Vagina (tissue), 2 donors: ENCODE measurements around the gene NEMP2. TPM values are rescaled to one million over a fixed set of nuclear protein-coding genes. Genes with fewer than 3 reads are reported as not detected.

Experiments used
- DNase-seq, 2 donors: peaks; one replicate each; pipeline ENCODE4 v3.0.0-alpha.2; 2017; ENCODE audit errors: extremely low spot score in 2 of 2
- H3K27ac ChIP-seq: fragments of 200-600 bp; sonication (generic); one replicate; pipeline ENCODE4 v1.5.1; 2019
- H3K27me3 ChIP-seq: fragments of 200-600 bp; sonication (generic); one replicate; pipeline ENCODE4 v1.5.1; 2019
- H3K36me3 ChIP-seq, 2 donors: fragments of 200-600 bp; sonication (generic); one replicate each; pipeline ENCODE4 v1.5.1; 2017 to 2019
- H3K4me1 ChIP-seq: fragments of 200-600 bp; sonication (generic); one replicate; pipeline ENCODE4 v1.5.1; 2019
- H3K4me3 ChIP-seq, 2 donors: fragments of 200-600 bp; sonication (generic); 1 replicate in 1 of 2; 2 replicates in 1 of 2; pipeline ENCODE4 v1.5.1; 2016 to 2019
- H3K9me3 ChIP-seq: fragments of 200-600 bp; sonication (generic); one replicate; pipeline ENCODE4 v1.5.1; 2019
- CTCF ChIP-seq, 3 experiments: fragments of 450-650 bp in 2 of 3; fragments of 200-600 bp in 1 of 3; sonication (generic) in 1 of 3; IDR thresholded peaks; one replicate each; pipeline ENCODE4 v1.5.1; 2017 to 2019; ENCODE audit warnings: antibody characterized with exemption in 3 of 3, mild to moderate bottlenecking in 2 of 3, moderate library complexity in 2 of 3
- POLR2A ChIP-seq, 2 donors: fragments of 450-650 bp; IDR thresholded peaks; one replicate each; pipeline ENCODE4 v1.6.1; 2017; ENCODE audit warnings: antibody characterized with exemption in 2 of 2, mild to moderate bottlenecking in 2 of 2, moderate library complexity in 2 of 2
- POLR2AphosphoS5 ChIP-seq, 2 donors: sonication (generic); formaldehyde crosslinking; IDR thresholded peaks; one replicate each; pipeline ENCODE4 v1.9.0; 2017; ENCODE audit warnings: antibody characterized with exemption in 2 of 2, mild to moderate bottlenecking in 2 of 2, low read depth in 1 of 2; ENCODE audit not compliant: insufficient read depth in 1 of 2
- intact Hi-C: fragments of 100-400 bp; cut with DNase I; formaldehyde crosslinking; loops from one replicate; pipeline ENCODE4 v1.15.1; 2023
- small RNA-seq: library from RNA; depleted of rRNA; stranded (forward); fragments of <200 nt; gene quantifications from one replicate; pipeline ENCODE3, GENCODE V24; 2016
- total RNA-seq: library from RNA; depleted of rRNA; stranded (reverse); fragments of >200 nt; gene quantifications from one replicate; pipeline ENCODE4 v1.2.3, GENCODE V29; 2016

Gene NEMP2
- total RNA-seq, 1 donor from 2014 or later: 2.2 TPM

GRCh38 chr2:190456833-190457232, 77.7 kb downstream of the NEMP2 start:
- DNase-seq: no peak
- intact Hi-C loops: no loop called here
- H3K9me3 ChIP-seq: no peaks in the 10 kb centered on the region
- no peak overlapping the region for H3K27ac ChIP-seq
- H3K27me3 ChIP-seq: no peaks in the 10 kb centered on the region
- H3K4me3 ChIP-seq: no peak overlapping the region
- TF ChIP-seq POLR2A (IDR thresholded peaks at IDR 0.05) (no peak), CTCF (IDR thresholded peaks at IDR 0.05) (no peak), POLR2AphosphoS5 (IDR thresholded peaks at IDR 0.05; ENCODE audit: insufficient read depth in 1 of 2, low read depth in 1 of 2) (no peak)
- peaks cover 0 to 6% of the 10 kb centered on the region in 2 donors for H3K36me3 ChIP-seq
- H3K4me1 ChIP-seq: no peaks in the 10 kb centered on the region

- no peak for DNase-seq
- intact Hi-C loops: no loop called here
- Histone ChIP-seq H3K27me3 (no peaks in the 10 kb centered on the region), H3K4me3 (no peak overlapping the region), H3K9me3 (no peaks in the 10 kb centered on the region), H3K36me3 (peaks cover 0 to 6% of the 10 kb centered on the region in 2 donors), H3K27ac (no peak overlapping the region), H3K4me1 (no peaks in the 10 kb centered on the region)
- TF ChIP-seq CTCF (IDR thresholded peaks at IDR 0.05) (no peak), POLR2A (IDR thresholded peaks at IDR 0.05) (no peak), POLR2AphosphoS5 (IDR thresholded peaks at IDR 0.05; ENCODE audit: insufficient read depth in 1 of 2, low read depth in 1 of 2) (no peak)
Measured at GRCh38 chr2:190455358-190456095, 79.0 kb downstream of the NEMP2 start.

- Histone ChIP-seq H3K4me3 (no peak overlapping the region), H3K9me3 (no peaks in the 10 kb centered on the region), H3K27me3 (no peaks in the 10 kb centered on the region), H3K27ac (no peak overlapping the region), H3K36me3 (peaks cover 0 to 6% of the 10 kb centered on the region in 2 donors), H3K4me1 (no peaks in the 10 kb centered on the region)
- intact Hi-C loops: no loop called here
- TF ChIP-seq CTCF (IDR thresholded peaks at IDR 0.05) (no peak), POLR2A (IDR thresholded peaks at IDR 0.05) (no peak), POLR2AphosphoS5 (IDR thresholded peaks at IDR 0.05; ENCODE audit: insufficient read depth in 1 of 2, low read depth in 1 of 2) (no peak)
- DNase-seq: no peak
Measured at GRCh38 chr2:190454795-190455194, 79.7 kb downstream of the NEMP2 start.

Small RNA genes within 50 kb of the gene (small RNA-seq; reads per million reads assigned to genes)
- not detected for gene RN7SKP179

Other genes with a start within 250 kb of the NEMP2 start
- 25.0 TPM for gene HIBCH, start 214.9 kb downstream of the NEMP2 start, total RNA-seq
- gene INPP1, start 191.1 kb downstream of the NEMP2 start, total RNA-seq: 20.4 TPM
- gene MFSD6, start 126.4 kb downstream of the NEMP2 start, total RNA-seq: 84.7 TPM
- 78.6 TPM for gene NAB1, start 114.4 kb upstream of the NEMP2 start, total RNA-seq